GM12878 (cell line): ENCODE measurements around the gene ABHD6. TPM values are rescaled to one million over a fixed set of nuclear protein-coding genes. Genes with fewer than 3 reads are reported as not detected.
A peak's percentile ranks its signal among the peaks of the same experiment; 100 is the strongest.

Source experiments
- ATAC-seq: fragments of 200-7000 bp; cut with Tn5 transposase; 3 replicates; pipeline ENCODE4 v1.9.1; 2020; ENCODE audit warnings: mild to moderate bottlenecking, moderate library complexity
- BruUV-seq: library from RNA; stranded (reverse); fragments of 400-500 nt; replicated peaks from 2 replicates; lab custom pipeline; 2021; lab: Mats Ljungman, UMichigan
- CTCF ChIA-PET: fragments of 300-600 bp; sonication (Branson Sonifier 250); formaldehyde crosslinking; extraction: SDS; loops from one replicate; lab custom pipeline; 2021; ENCODE audit warnings: inconsistent platforms; lab: Yijun Ruan, JAX
- POLR2A ChIA-PET: fragments of 350-600 bp; formaldehyde crosslinking; extraction: SDS; loops from one replicate; lab custom pipeline; 2021; ENCODE audit warnings: inconsistent platforms; lab: Charles Lee
- RAD21 ChIA-PET: fragments of 300-600 bp; sonication (Branson Sonifier 250); formaldehyde crosslinking; loops from one replicate; lab custom pipeline; 2023; ENCODE audit warnings: antibody characterized with exemption; ENCODE audit not compliant: unreplicated experiment; lab: Charles Lee
- SMC1A ChIA-PET: fragments of 300-600 bp; sonication (Branson Sonifier 250); formaldehyde crosslinking; loops from one replicate; lab custom pipeline; 2023; ENCODE audit not compliant: unreplicated experiment, uncharacterized antibody; lab: Charles Lee
- DNase-seq: peaks from one replicate; pipeline ENCODE4 v3.0.0-alpha.2; 2011; ENCODE audit warnings: low read depth, low spot score
- FAIRE-seq: peaks from 3 replicates; lab custom pipeline; 2011; peaks lifted over from hg19 to GRCh38; lab: Jason Lieb, UNC
- H2AFZ ChIP-seq: 2 replicates; pipeline ENCODE4 v1.6.0; 2011; ENCODE audit warnings: low read depth, low read length, control low read depth; ENCODE audit not compliant: control insufficient read depth
- H3K27ac ChIP-seq: 2 replicates; pipeline ENCODE4 v1.5.1; 2011; ENCODE audit warnings: control low read depth; ENCODE audit not compliant: control insufficient read depth, insufficient read depth
- H3K27me3 ChIP-seq, 2 experiments: replicated peaks in 1 of 2; 2 replicates each; pipeline versions ENCODE4 v1.6.0 to v1.6.1; 2011; ENCODE audit warnings: low read length in 1 of 2; ENCODE audit not compliant: control insufficient read depth in 2 of 2, insufficient read depth in 2 of 2
- H3K36me3 ChIP-seq, 2 experiments: 2 replicates each; pipeline ENCODE4 v1.5.1; 2011; ENCODE audit warnings: low read length in 1 of 2; ENCODE audit not compliant: control insufficient read depth in 2 of 2, insufficient read depth in 2 of 2
- H3K4me1 ChIP-seq: 2 replicates; pipeline ENCODE4 v1.6.1; 2011; ENCODE audit warnings: mild to moderate bottlenecking, low read length, moderate library complexity, mixed read lengths; ENCODE audit not compliant: control insufficient read depth, insufficient read depth
- H3K4me2 ChIP-seq: 2 replicates; pipeline ENCODE4 v1.6.0; 2011; ENCODE audit warnings: control low read depth; ENCODE audit not compliant: control insufficient read depth, insufficient read depth
- H3K4me3 ChIP-seq: fragments of 200-600 bp; sonication (generic); 2 replicates; pipeline ENCODE4 v1.5.1; 2016
- H3K79me2 ChIP-seq: 2 replicates; pipeline ENCODE4 v1.6.0; 2011; ENCODE audit warnings: low read length; ENCODE audit not compliant: control insufficient read depth, insufficient read depth
- H3K9ac ChIP-seq: 2 replicates; pipeline ENCODE4 v1.8.0; 2011; ENCODE audit warnings: low read length, control low read depth, mixed read lengths; ENCODE audit not compliant: control insufficient read depth, insufficient read depth
- H3K9me3 ChIP-seq: replicated peaks from 3 replicates; pipeline ENCODE4 v1.5.1; 2011; ENCODE audit warnings: mild to moderate bottlenecking, low read length; ENCODE audit not compliant: control insufficient read depth, insufficient read depth
- H4K20me1 ChIP-seq: 2 replicates; pipeline ENCODE4 v1.6.0; 2011; ENCODE audit not compliant: control insufficient read depth, insufficient read depth
- BCL3 ChIP-seq: IDR thresholded peaks from 2 replicates; pipeline ENCODE4 v1.6.1; 2011; ENCODE audit warnings: borderline replicate concordance, low read depth, mild to moderate bottlenecking, moderate library complexity, low read length; ENCODE audit not compliant: insufficient read depth, poor library complexity, severe bottlenecking
- CREB1 ChIP-seq: IDR thresholded peaks from 2 replicates; pipeline ENCODE4 v1.6.1; 2012; ENCODE audit warnings: low read depth, mild to moderate bottlenecking, inconsistent platforms
- CREM ChIP-seq: IDR thresholded peaks from 2 replicates; pipeline ENCODE4 v1.6.1; 2014; ENCODE audit warnings: antibody characterized with exemption, low read depth
- EED ChIP-seq: sonication (generic); IDR thresholded peaks from 2 replicates; pipeline ENCODE4 v1.6.1; 2016; ENCODE audit warnings: antibody characterized with exemption, low read depth
- IKZF1 ChIP-seq: fragments of 450-650 bp; conservative IDR thresholded peaks from 2 replicates; pipeline ENCODE4 v1.6.1; 2017; ENCODE audit warnings: antibody characterized with exemption, mild to moderate bottlenecking
- JUNB ChIP-seq: IDR thresholded peaks from 2 replicates; pipeline ENCODE4 v1.6.1; 2016; ENCODE audit warnings: antibody characterized with exemption, mild to moderate bottlenecking
- NR2C1 ChIP-seq: fragments of 450-650 bp; IDR thresholded peaks from 2 replicates; pipeline ENCODE4 v1.6.1; 2017; ENCODE audit warnings: antibody characterized with exemption, mild to moderate bottlenecking, moderate library complexity
- RFX5 ChIP-seq: IDR thresholded peaks from 2 replicates; pipeline ENCODE4 v1.6.1; 2011; ENCODE audit warnings: low read depth, low read length, improper control_type of control experiment
- ZBTB11 ChIP-seq: fragments of 450-650 bp; formaldehyde crosslinking; IDR thresholded peaks from 2 replicates; pipeline ENCODE4 v1.5.0; 2022; ENCODE audit warnings: mild to moderate bottlenecking, missing genetic modification characterization
- ZNF687 ChIP-seq: fragments of 450-650 bp; IDR thresholded peaks from 2 replicates; pipeline ENCODE4 v1.6.1; 2017; ENCODE audit warnings: mild to moderate bottlenecking, moderate library complexity
- WGBS: methylation state at CpG from one replicate; pipeline ENCODE4 v1.1.6; 2016; ENCODE audit warnings: low lambda C conversion rate; ENCODE audit not compliant: insufficient replicate concordance, insufficient coverage; ENCODE audit errors: missing lambda C conversion rate; 5-methylcytosine and 5-hydroxymethylcytosine counted together
- in situ Hi-C: fragments of 300-500 bp; cut with MboI; formaldehyde crosslinking; loops from 9 replicates; pipeline ENCODE4 v1.14.3; 2018; ENCODE audit warnings: mixed read lengths
- intact Hi-C: fragments of 100-400 bp; cut with micrococcal nuclease; formaldehyde crosslinking; loops from one replicate; pipeline ENCODE4 v1.14.2; 2022; ENCODE audit not compliant: unreplicated experiment
- polyA plus RNA-seq, 11 experiments: library from polyadenylated mRNA; depleted of rRNA in 4 of 11; unstranded in 6 of 11; stranded (reverse) in 5 of 11; fragments of >200 nt; fragmentation: Nextera tagmentation in 4 of 11; fragmentation: Illumina TruSeq in 1 of 11; extraction: Ambion mirVana in 4 of 11; extraction: Trizol in 1 of 11; gene quantifications; 1 replicate in 1 of 11; 2 replicates in 10 of 11; pipeline versions ENCODE4 v1.2.1 to v1.2.3, GENCODE V29; 2011 to 2016; ENCODE audit warnings: inconsistent platforms in 2 of 11, missing spikeins in 2 of 11, low read depth in 1 of 11
- total RNA-seq, 4 experiments: library from RNA; depleted of rRNA in 3 of 4; stranded (reverse); fragments of >200 nt in 3 of 4; fragmentation: Illumina TruSeq in 1 of 4; extraction: Trizol in 1 of 4; gene quantifications; 2 replicates each; pipeline versions ENCODE4 v1.2.1 to v1.2.3, GENCODE V29; 2013 to 2021

ABHD6 gene
- total and polyA plus RNA-seq, 10 of the 15 experiments (the other 5 are each of a cell fraction or from before 2014, with no cell fraction given) = 1.4 to 33.2 (median 3.2) TPM

- TF ChIP-seq BCL3 (no peak), RFX5 (no peak)
These were observed 31.6 kb upstream of the ABHD6 start (continued) for GRCh38 chr3:58205981-58206380.

GRCh38 chr3:58206406-58207011 lies 31.1 kb upstream of the ABHD6 start:
- in situ Hi-C loops = loop anchor here (25.0 kb wide), 1 partner anchor 1181 kb away; no protein-coding TSS in a partner anchor
- 63% methylated on average over 5 of the region's 5 CpGs for WGBS
- Histone ChIP-seq H3K4me2 (no peak overlapping the region), H3K36me3 (peaks cover 0 to 1% of the 10 kb centered on the region in 2 experiments; a peak in 1 of 4 replicates), H3K4me3 (no peak overlapping the region), H4K20me1 (no peaks in the 10 kb centered on the region), H3K4me1 (peaks cover 23% of the 10 kb centered on the region), H3K27me3 (no peaks in the 10 kb centered on the region), H2AFZ (peak overlapping the region; percentile 19; the same call in 1 of the 2 replicates), H3K9me3 (peaks cover 1% of the 10 kb centered on the region; the same call in 2 of the 3 replicates), H3K9ac (no peak overlapping the region), H3K27ac (peak overlapping the region; percentile 6; the same call in 1 of the 2 replicates), H3K79me2 (no peaks in the 10 kb centered on the region)
- ChIA-PET RAD21 (interaction anchor here (0.9 to 8.1 kb wide), 5 partner anchors 7 to 93 kb away, joined by 3 to 285 read pairs (median 16); partner anchors contain the start of gene DNASE1L3), POLR2A (interaction anchor here (2.9 to 17.1 kb wide), 3 partner anchors 6 to 28 kb away, joined by 13 to 491 read pairs (median 491); partner anchors contain the start of gene DNASE1L3), CTCF (interaction anchor here (0.6 to 25.2 kb wide), 4 partner anchors 8 to 838 kb away, joined by 3 to 655 read pairs (median 8); partner anchors contain the start of genes DNASE1L3, HTD2 and RPP14), SMC1A (interaction anchor here (1.2 to 14.2 kb wide), 6 partner anchors 6 to 26 kb away, joined by 3 to 510 read pairs (median 10); partner anchors contain the start of gene DNASE1L3)
- intact Hi-C loops = no loop called here
- FAIRE-seq = no peak
- DNase-seq = no peak
- no TSS peak for BruUV-seq
- ATAC-seq = peak; percentile 58
- TF ChIP-seq CREM (peak; percentile 53; the same call in 1 of the 2 replicates), IKZF1 (0 out of 2 replicates have a peak, but pooled peaks have one; percentile 23), ZNF687 (peak; percentile 84), NR2C1 (0 out of 2 replicates have a peak, but pooled peaks have one; percentile 11), ZBTB11 (CRISPR knock-in tag) (no peak), CREB1 (peak; percentile 78), EED (peak; percentile 53; the same call in 1 of the 2 replicates), JUNB (peak; percentile 35; the same call in 1 of the 2 replicates)
